HEK293T (cell line): Measurements from ENCODE around the gene RPRD1A.

Source experiments
- ARNT ChIP-seq: fragments of 450-650 bp; IDR thresholded peaks from 2 replicates; pipeline ENCODE4 v1.6.1; 2017; ENCODE audit warnings: mild to moderate bottlenecking
- BHLHE40 ChIP-seq: fragments of 450-650 bp; IDR thresholded peaks from 2 replicates; pipeline ENCODE4 v1.6.1; 2016; ENCODE audit warnings: mild to moderate bottlenecking, moderate library complexity, borderline replicate concordance
- CTBP1 ChIP-seq: fragments of 450-650 bp; IDR thresholded peaks from 2 replicates; pipeline ENCODE4 v1.6.1; 2016; ENCODE audit warnings: borderline replicate concordance
- ELF4 ChIP-seq: fragments of 450-650 bp; IDR thresholded peaks from 2 replicates; pipeline ENCODE4 v1.6.1; 2017; ENCODE audit warnings: antibody characterized with exemption
- FOXA1 ChIP-seq: fragments of 450-650 bp; IDR thresholded peaks from 2 replicates; pipeline ENCODE4 v1.6.1; 2016; ENCODE audit warnings: mild to moderate bottlenecking
- FOXK2 ChIP-seq: fragments of 450-650 bp; IDR thresholded peaks from 2 replicates; pipeline ENCODE4 v1.6.1; 2016; ENCODE audit warnings: mild to moderate bottlenecking
- L3MBTL2 ChIP-seq: fragments of 450-650 bp; conservative IDR thresholded peaks from 2 replicates; pipeline ENCODE4 v1.6.1; 2016; ENCODE audit warnings: mild to moderate bottlenecking
- LEF1 ChIP-seq: fragments of 450-650 bp; IDR thresholded peaks from 2 replicates; pipeline ENCODE4 v1.6.1; 2017; ENCODE audit warnings: mild to moderate bottlenecking, borderline replicate concordance
- NFRKB ChIP-seq: fragments of 450-650 bp; IDR thresholded peaks from 2 replicates; pipeline ENCODE4 v1.6.1; 2016; ENCODE audit warnings: mild to moderate bottlenecking, moderate library complexity
- PKNOX1 ChIP-seq: fragments of 450-650 bp; IDR thresholded peaks from 2 replicates; pipeline ENCODE4 v1.6.1; 2016
- SP1 ChIP-seq: fragments of 450-650 bp; IDR thresholded peaks from 2 replicates; pipeline ENCODE4 v1.6.1; 2017
- SUZ12 ChIP-seq: fragments of 450-650 bp; IDR thresholded peaks from 2 replicates; pipeline ENCODE4 v1.6.1; 2016; ENCODE audit warnings: mild to moderate bottlenecking
- TARDBP ChIP-seq: fragments of 450-650 bp; IDR thresholded peaks from 2 replicates; pipeline ENCODE4 v1.6.1; 2016
- ZNF384 ChIP-seq: fragments of 450-650 bp; IDR thresholded peaks from 2 replicates; pipeline ENCODE4 v1.6.1; 2016

GRCh38 chr18:36038102-36038663 lies 29.2 kb downstream of the RPRD1A start:
- TF ChIP-seq SUZ12 (no peak), SP1 (no peak), TARDBP (no peak), LEF1 (no peak), FOXK2 (no peak), NFRKB (no peak), ZNF384 (no peak), PKNOX1 (no peak), BHLHE40 (no peak), ARNT (no peak), FOXA1 (no peak), CTBP1 (no peak), L3MBTL2 (no peak), ELF4 (no peak)
